ENCODE measurements around the gene CMTR1. TPM values are rescaled to one million over a fixed set of nuclear protein-coding genes. Genes with fewer than 3 reads are reported as not detected.

CMTR1 gene
- total and polyA plus RNA-seq, 2 donors, result 32.2 to 39.6 TPM

- no peak overlapping the region for H3K4me3 ChIP-seq (ENCODE audit: low read length in 2 of 2)
- 96% methylated on average over 2 of the region's 2 CpGs for WGBS
These were observed 27.8 kb downstream of the CMTR1 start for GRCh38 chr6:37460805-37461204.

GRCh38 chr6:37463110-37463509 is 30.1 kb downstream of the CMTR1 start:
- Histone ChIP-seq H3K27me3 (ENCODE audit: control insufficient read depth in 2 of 2, insufficient read depth in 1 of 2, low read length in 1 of 2) (no peaks in the 10 kb centered on the region), H3K27ac (ENCODE audit: low read depth in 1 of 2, low read length in 1 of 2) (no peak overlapping the region), H3K36me3 (ENCODE audit: control insufficient read depth in 2 of 2, insufficient read depth in 2 of 2, low read length in 1 of 2) (peaks cover 56 to 67% of the 10 kb centered on the region in 2 donors), H3K4me3 (ENCODE audit: low read length in 2 of 2) (no peak overlapping the region), H3K9me3 (ENCODE audit: control insufficient read depth in 2 of 2, insufficient read depth in 1 of 2, low read length in 1 of 2) (no peaks in the 10 kb centered on the region), H3K4me1 (ENCODE audit: control insufficient read depth in 2 of 2, insufficient read depth in 2 of 2, low read length in 2 of 2) (peaks cover 0 to 5% of the 10 kb centered on the region in 2 donors)
- no peak for DNase-seq (ENCODE audit: low read depth in 6 of 9, low spot score in 9 of 9)

More at GRCh38 chr6:37460805-37461204, 27.8 kb downstream of the CMTR1 start:
- no peaks in the 10 kb centered on the region for H3K27me3 ChIP-seq (ENCODE audit: control insufficient read depth in 2 of 2, insufficient read depth in 1 of 2, low read length in 1 of 2)
- H3K4me1 ChIP-seq (ENCODE audit: control insufficient read depth in 2 of 2, insufficient read depth in 2 of 2, low read length in 2 of 2), result peaks cover 0 to 14% of the 10 kb centered on the region in 2 donors
- H3K9me3 ChIP-seq (ENCODE audit: control insufficient read depth in 2 of 2, insufficient read depth in 1 of 2, low read length in 1 of 2), result no peaks in the 10 kb centered on the region
- H3K27ac ChIP-seq (ENCODE audit: low read depth in 1 of 2, low read length in 1 of 2), result no peak overlapping the region
- DNase-seq (ENCODE audit: low read depth in 6 of 9, low spot score in 9 of 9), result no peak
- peaks cover 57 to 82% of the 10 kb centered on the region in 2 donors for H3K36me3 ChIP-seq (ENCODE audit: control insufficient read depth in 2 of 2, insufficient read depth in 2 of 2, low read length in 1 of 2)

GRCh38 chr6:37467718-37468117 is 34.7 kb downstream of the CMTR1 start:
- no peak overlapping the region for H3K27ac ChIP-seq (ENCODE audit: low read depth in 1 of 2, low read length in 1 of 2)
- DNase-seq (ENCODE audit: low read depth in 6 of 9, low spot score in 9 of 9), result no peak
- no peak overlapping the region for H3K4me3 ChIP-seq (ENCODE audit: low read length in 2 of 2)
- peaks cover 34 to 45% of the 10 kb centered on the region in 2 donors for H3K36me3 ChIP-seq (ENCODE audit: control insufficient read depth in 2 of 2, insufficient read depth in 2 of 2, low read length in 1 of 2)
- no peaks in the 10 kb centered on the region for H3K27me3 ChIP-seq (ENCODE audit: control insufficient read depth in 2 of 2, insufficient read depth in 1 of 2, low read length in 1 of 2)
- H3K9me3 ChIP-seq (ENCODE audit: control insufficient read depth in 2 of 2, insufficient read depth in 1 of 2, low read length in 1 of 2), result no peaks in the 10 kb centered on the region
- no peaks in the 10 kb centered on the region for H3K4me1 ChIP-seq (ENCODE audit: control insufficient read depth in 2 of 2, insufficient read depth in 2 of 2, low read length in 2 of 2)

GRCh38 chr6:37473364-37474095 is 40.5 kb downstream of the CMTR1 start:
- H3K4me1 ChIP-seq (ENCODE audit: control insufficient read depth in 2 of 2, insufficient read depth in 2 of 2, low read length in 2 of 2), result no peaks in the 10 kb centered on the region
- WGBS, result 95% methylated on average over 8 of the region's 8 CpGs
- no peak overlapping the region for H3K4me3 ChIP-seq (ENCODE audit: low read length in 2 of 2)
- H3K27me3 ChIP-seq (ENCODE audit: control insufficient read depth in 2 of 2, insufficient read depth in 1 of 2, low read length in 1 of 2), result no peaks in the 10 kb centered on the region
- no peak overlapping the region for H3K27ac ChIP-seq (ENCODE audit: low read depth in 1 of 2, low read length in 1 of 2)
- H3K9me3 ChIP-seq (ENCODE audit: control insufficient read depth in 2 of 2, insufficient read depth in 1 of 2, low read length in 1 of 2), result peaks cover 0 to 1% of the 10 kb centered on the region in 2 donors
- DNase-seq (ENCODE audit: low read depth in 6 of 9, low spot score in 9 of 9), result no peak
- peaks cover 79 to 80% of the 10 kb centered on the region in 2 donors for H3K36me3 ChIP-seq (ENCODE audit: control insufficient read depth in 2 of 2, insufficient read depth in 2 of 2, low read length in 1 of 2)

GRCh38 chr6:37474316-37474715 is 41.3 kb downstream of the CMTR1 start:
- Histone ChIP-seq H3K4me3 (ENCODE audit: low read length in 2 of 2) (no peak overlapping the region), H3K27me3 (ENCODE audit: control insufficient read depth in 2 of 2, insufficient read depth in 1 of 2, low read length in 1 of 2) (no peaks in the 10 kb centered on the region), H3K36me3 (ENCODE audit: control insufficient read depth in 2 of 2, insufficient read depth in 2 of 2, low read length in 1 of 2) (peaks cover 86 to 87% of the 10 kb centered on the region in 2 donors), H3K27ac (ENCODE audit: low read depth in 1 of 2, low read length in 1 of 2) (no peak overlapping the region), H3K4me1 (ENCODE audit: control insufficient read depth in 2 of 2, insufficient read depth in 2 of 2, low read length in 2 of 2) (no peaks in the 10 kb centered on the region), H3K9me3 (ENCODE audit: control insufficient read depth in 2 of 2, insufficient read depth in 1 of 2, low read length in 1 of 2) (peaks cover 0 to 1% of the 10 kb centered on the region in 2 donors)
- over 99% methylated on average over 4 of the region's 4 CpGs for WGBS
- DNase-seq (ENCODE audit: low read depth in 6 of 9, low spot score in 9 of 9), result no peak

- Histone ChIP-seq H3K4me3 (ENCODE audit: low read length in 2 of 2) (no peak overlapping the region), H3K9me3 (ENCODE audit: control insufficient read depth in 2 of 2, insufficient read depth in 1 of 2, low read length in 1 of 2) (peaks cover 0 to 1% of the 10 kb centered on the region in 2 donors), H3K27ac (ENCODE audit: low read depth in 1 of 2, low read length in 1 of 2) (no peak overlapping the region), H3K36me3 (ENCODE audit: control insufficient read depth in 2 of 2, insufficient read depth in 2 of 2, low read length in 1 of 2) (peaks cover 99 to 100% of the 10 kb centered on the region in 2 donors), H3K4me1 (ENCODE audit: control insufficient read depth in 2 of 2, insufficient read depth in 2 of 2, low read length in 2 of 2) (no peaks in the 10 kb centered on the region), H3K27me3 (ENCODE audit: control insufficient read depth in 2 of 2, insufficient read depth in 1 of 2, low read length in 1 of 2) (no peaks in the 10 kb centered on the region)
- WGBS, result 96% methylated on average over 3 of the region's 3 CpGs
- DNase-seq (ENCODE audit: low read depth in 6 of 9, low spot score in 9 of 9), result no peak
These were observed 44.2 kb downstream of the CMTR1 start for GRCh38 chr6:37477191-37477590.

GRCh38 chr6:37477656-37478435 is 44.8 kb downstream of the CMTR1 start:
- 94% methylated on average over 18 of the region's 18 CpGs for WGBS
- peaks cover 99 to 100% of the 10 kb centered on the region in 2 donors for H3K36me3 ChIP-seq (ENCODE audit: control insufficient read depth in 2 of 2, insufficient read depth in 2 of 2, low read length in 1 of 2)
- no peaks in the 10 kb centered on the region for H3K4me1 ChIP-seq (ENCODE audit: control insufficient read depth in 2 of 2, insufficient read depth in 2 of 2, low read length in 2 of 2)
- DNase-seq (ENCODE audit: low read depth in 6 of 9, low spot score in 9 of 9), result no peak
- H3K4me3 ChIP-seq (ENCODE audit: low read length in 2 of 2), result no peak overlapping the region
- H3K27ac ChIP-seq (ENCODE audit: low read depth in 1 of 2, low read length in 1 of 2), result no peak overlapping the region
- H3K27me3 ChIP-seq (ENCODE audit: control insufficient read depth in 2 of 2, insufficient read depth in 1 of 2, low read length in 1 of 2), result no peaks in the 10 kb centered on the region
- peaks cover 0 to 1% of the 10 kb centered on the region in 2 donors for H3K9me3 ChIP-seq (ENCODE audit: control insufficient read depth in 2 of 2, insufficient read depth in 1 of 2, low read length in 1 of 2)

GRCh38 chr6:37478827-37479226 is 45.8 kb downstream of the CMTR1 start:
- over 99% methylated on average over 7 of the region's 7 CpGs for WGBS
- H3K9me3 ChIP-seq (ENCODE audit: control insufficient read depth in 2 of 2, insufficient read depth in 1 of 2, low read length in 1 of 2), result no peaks in the 10 kb centered on the region
- DNase-seq (ENCODE audit: low read depth in 6 of 9, low spot score in 9 of 9), result no peak
- H3K4me3 ChIP-seq (ENCODE audit: low read length in 2 of 2), result no peak overlapping the region
- no peaks in the 10 kb centered on the region for H3K27me3 ChIP-seq (ENCODE audit: control insufficient read depth in 2 of 2, insufficient read depth in 1 of 2, low read length in 1 of 2)
- H3K36me3 ChIP-seq (ENCODE audit: control insufficient read depth in 2 of 2, insufficient read depth in 2 of 2, low read length in 1 of 2), result peaks cover 100% of the 10 kb centered on the region in 2 donors
- no peak overlapping the region for H3K27ac ChIP-seq (ENCODE audit: low read depth in 1 of 2, low read length in 1 of 2)
- no peaks in the 10 kb centered on the region for H3K4me1 ChIP-seq (ENCODE audit: control insufficient read depth in 2 of 2, insufficient read depth in 2 of 2, low read length in 2 of 2)

GRCh38 chr6:37479266-37479854 is 46.3 kb downstream of the CMTR1 start:
- H3K9me3 ChIP-seq (ENCODE audit: control insufficient read depth in 2 of 2, insufficient read depth in 1 of 2, low read length in 1 of 2), result no peaks in the 10 kb centered on the region
- peaks cover 0 to under 1% of the 10 kb centered on the region in 2 donors for H3K4me1 ChIP-seq (ENCODE audit: control insufficient read depth in 2 of 2, insufficient read depth in 2 of 2, low read length in 2 of 2)
- 88% methylated on average over 6 of the region's 6 CpGs for WGBS
- H3K27me3 ChIP-seq (ENCODE audit: control insufficient read depth in 2 of 2, insufficient read depth in 1 of 2, low read length in 1 of 2), result no peaks in the 10 kb centered on the region
- no peak overlapping the region for H3K27ac ChIP-seq (ENCODE audit: low read depth in 1 of 2, low read length in 1 of 2)
- no peak overlapping the region for H3K4me3 ChIP-seq (ENCODE audit: low read length in 2 of 2)
- H3K36me3 ChIP-seq (ENCODE audit: control insufficient read depth in 2 of 2, insufficient read depth in 2 of 2, low read length in 1 of 2), result peaks cover 96 to 98% of the 10 kb centered on the region in 2 donors
- DNase-seq (ENCODE audit: low read depth in 6 of 9, low spot score in 9 of 9), result no peak

Measured in thymus (tissue), 11 donors.